Measurements from ENCODE around the gene ASIC2. TPM values are rescaled to one million over a fixed set of nuclear protein-coding genes. Genes with fewer than 3 reads are reported as not detected.

ASIC2 gene
- 39.4 TPM for total RNA-seq

DNA sequence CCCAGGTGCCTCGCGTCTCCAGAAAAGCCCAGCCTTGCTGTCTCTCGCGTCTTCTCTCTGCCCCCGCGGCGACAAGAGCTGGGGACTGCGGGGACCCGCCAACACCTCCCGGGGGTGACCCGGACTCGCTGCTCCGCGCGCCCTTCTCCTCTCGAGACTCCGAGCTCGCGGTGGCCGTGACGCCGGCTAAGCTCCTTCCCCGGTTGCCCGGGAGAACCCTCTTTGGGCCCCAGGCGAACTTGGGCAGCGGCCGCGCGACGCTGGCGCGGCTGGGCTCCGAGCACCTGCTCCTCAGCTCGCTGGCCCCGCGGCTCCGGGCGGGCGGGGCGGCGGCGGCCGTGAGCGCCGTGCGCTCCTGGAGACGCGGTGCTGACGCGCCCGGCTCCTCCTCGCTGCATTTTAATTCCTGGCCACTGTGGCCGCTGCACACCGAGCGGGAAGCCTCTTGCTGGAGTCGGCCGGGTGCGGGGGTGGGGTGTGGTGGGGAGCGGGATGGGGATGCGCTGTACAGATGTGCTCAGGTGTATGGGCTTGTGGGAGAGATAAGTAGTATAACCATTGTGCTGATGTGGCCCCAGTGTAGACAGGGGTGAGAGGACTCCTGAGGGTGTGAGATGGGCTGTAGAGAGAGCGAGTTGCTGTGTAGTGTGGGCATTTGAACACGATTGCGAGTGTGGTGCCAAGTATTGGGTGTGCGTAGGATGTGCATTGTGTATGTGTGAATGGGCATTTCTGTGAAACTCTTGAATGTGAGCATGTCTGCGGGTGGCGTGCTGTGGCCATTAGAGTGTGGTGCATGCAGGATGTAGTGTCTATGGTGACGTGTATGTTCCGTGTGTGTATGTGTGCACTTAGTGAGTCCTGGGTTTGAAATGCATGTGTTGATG lies at the start of gene ASIC2:
TSS of gene ASIC2 (minus strand) at position 315 of the 887 bp plus-strand sequence.

Data from diencephalon (tissue), 1 donor.